ENCODE results near the gene RAI1. TPM values are rescaled to one million over a fixed set of nuclear protein-coding genes. Genes with fewer than 3 reads are reported as not detected.

RAI1 gene
- total and polyA plus RNA-seq, 2 of the 8 experiments (the other 6 are each of a cell fraction or from before 2014, with no cell fraction given), result 0.39 to 1.2 TPM

- WGBS, 2 experiments (ENCODE audit: extremely low coverage in 1 of 2, insufficient coverage in 1 of 2, insufficient read length in 1 of 2, insufficient replicate concordance in 2 of 2, low coverage in 1 of 2, low lambda C conversion rate in 2 of 2, missing lambda C conversion rate in 1 of 2), result 82% methylated on average over 12 of the region's 12 CpGs; no CpG with 5 or more reads in 1 of the 2 experiments
- Histone ChIP-seq H3K4ac (replicated peaks; ENCODE audit: insufficient read length, low read depth, low read length) (no peak overlapping the region), H2BK5ac (ENCODE audit: low read depth, low read length) (no peak overlapping the region), H3K18ac (ENCODE audit: extremely low read depth, low read length) (peak overlapping the region; percentile 71), H2AFZ (ENCODE audit: low read length) (no peak overlapping the region), H2BK20ac (ENCODE audit: low read length) (no peak overlapping the region), H2BK120ac (replicated peaks; ENCODE audit: low read depth, low read length) (no peak overlapping the region), H3K23ac (ENCODE audit: insufficient read length) (no peak overlapping the region), H3K27me3 (replicated peaks in 1 of 4; ENCODE audit: control insufficient read depth in 3 of 4, extremely low read depth in 1 of 4, insufficient read depth in 3 of 4, low read length in 3 of 4) (peaks cover 37 to 65% (median 59%) of the 10 kb centered on the region in 4 experiments), H3K14ac (ENCODE audit: insufficient read length) (no peak overlapping the region), H3K9me3 (ENCODE audit: insufficient read depth in 2 of 2, low read depth in 1 of 2, low read length in 1 of 2) (no peaks in the 10 kb centered on the region), H2BK12ac (ENCODE audit: low read depth, low read length) (peak overlapping the region; percentile 68; the same call in 1 of the 2 replicates), H4K91ac (replicated peaks; ENCODE audit: insufficient read length, low read length) (no peak overlapping the region), H3K9ac (replicated peaks in 1 of 4; ENCODE audit: extremely low read depth in 1 of 4, low read depth in 3 of 4, low read length in 3 of 4) (no peak overlapping the region), H4K8ac (ENCODE audit: extremely low read depth, insufficient read depth, low read length) (no peak overlapping the region), H3K36me3 (ENCODE audit: control insufficient read depth in 2 of 4, insufficient read depth in 4 of 4, low read length in 3 of 4) (no peaks in the 10 kb centered on the region), H3K23me2 (ENCODE audit: low read depth, low read length) (no peaks in the 10 kb centered on the region), H4K5ac (ENCODE audit: insufficient read length, low read depth, low read length) (no peak overlapping the region), H3K4me3 (ENCODE audit: extremely low read depth in 1 of 4, insufficient read depth in 2 of 4, low read depth in 3 of 4, low read length in 4 of 4) (no peak overlapping the region), H3K4me2 (ENCODE audit: insufficient read depth in 1 of 2, low read depth in 2 of 2, low read length in 2 of 2) (no peak overlapping the region), H2BK15ac (ENCODE audit: low read length) (no peak overlapping the region; the same call in 1 of the 2 replicates), H2AK5ac (ENCODE audit: low read depth, low read length) (peak overlapping the region; percentile 53; the same call in 1 of the 2 replicates), H3K79me1 (ENCODE audit: low read depth, low read length) (no peaks in the 10 kb centered on the region), H3K27ac (ENCODE audit: low read depth, low read length) (no peak overlapping the region), H3K79me2 (ENCODE audit: control insufficient read depth in 1 of 2, insufficient read depth in 2 of 2, low read length in 2 of 2) (no peaks in the 10 kb centered on the region), H3K56ac (replicated peaks; ENCODE audit: insufficient read length, low read depth, low read length) (no peak overlapping the region), H3K4me1 (replicated peaks in 1 of 4; ENCODE audit: control insufficient read depth in 3 of 4, insufficient read depth in 4 of 4, low read length in 3 of 4) (peaks cover 4 to 26% (median 16%) of the 10 kb centered on the region in 4 experiments), H4K20me1 (replicated peaks in 1 of 2; ENCODE audit: control insufficient read depth in 1 of 2, insufficient read depth in 2 of 2, low read length in 2 of 2) (peaks cover 17 to 25% of the 10 kb centered on the region in 2 experiments)
- FAIRE-seq (no peak), DNase-seq (ENCODE audit: low read depth in 1 of 2, low spot score in 2 of 2) (no peak)
- CTCF ChIA-PET (ENCODE audit: partially characterized antibody), result interaction anchor here (0.7 to 3.4 kb wide), 10 partner anchors 11 to 222 kb away, joined by 3 to 23 read pairs (median 4); no protein-coding TSS in a partner anchor
- POLR2A ChIA-PET (ENCODE audit: partially characterized antibody), result interaction anchor here (0.9 kb wide), 1 partner anchor 12 kb away, joined by 3 read pairs; no protein-coding TSS in a partner anchor
- no peak for TF ChIP-seq MAFK (IDR thresholded peaks at IDR 0.05; ENCODE audit: low read depth, low read length)
- no peak for TF ChIP-seq CTBP2 (IDR thresholded peaks at IDR 0.05; ENCODE audit: borderline replicate concordance, insufficient read depth, insufficient read length, low read length)
- TF ChIP-seq MAX (IDR thresholded peaks at IDR 0.05), result no peak
- no peak for TF ChIP-seq SAP30 (IDR thresholded peaks at IDR 0.05; ENCODE audit: insufficient read depth, insufficient replicate concordance, low read length)
- TF ChIP-seq, protein P1, sequence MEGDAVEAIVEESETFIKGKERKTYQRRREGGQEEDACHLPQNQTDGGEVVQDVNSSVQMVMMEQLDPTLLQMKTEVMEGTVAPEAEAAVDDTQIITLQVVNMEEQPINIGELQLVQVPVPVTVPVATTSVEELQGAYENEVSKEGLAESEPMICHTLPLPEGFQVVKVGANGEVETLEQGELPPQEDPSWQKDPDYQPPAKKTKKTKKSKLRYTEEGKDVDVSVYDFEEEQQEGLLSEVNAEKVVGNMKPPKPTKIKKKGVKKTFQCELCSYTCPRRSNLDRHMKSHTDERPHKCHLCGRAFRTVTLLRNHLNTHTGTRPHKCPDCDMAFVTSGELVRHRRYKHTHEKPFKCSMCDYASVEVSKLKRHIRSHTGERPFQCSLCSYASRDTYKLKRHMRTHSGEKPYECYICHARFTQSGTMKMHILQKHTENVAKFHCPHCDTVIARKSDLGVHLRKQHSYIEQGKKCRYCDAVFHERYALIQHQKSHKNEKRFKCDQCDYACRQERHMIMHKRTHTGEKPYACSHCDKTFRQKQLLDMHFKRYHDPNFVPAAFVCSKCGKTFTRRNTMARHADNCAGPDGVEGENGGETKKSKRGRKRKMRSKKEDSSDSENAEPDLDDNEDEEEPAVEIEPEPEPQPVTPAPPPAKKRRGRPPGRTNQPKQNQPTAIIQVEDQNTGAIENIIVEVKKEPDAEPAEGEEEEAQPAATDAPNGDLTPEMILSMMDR (IDR thresholded peaks at IDR 0.05; ENCODE audit: control extremely low read depth in 1 of 3, insufficient read depth in 1 of 3, low read depth in 1 of 3, low read length in 3 of 3), result peak; percentile 20 to 32 (median 26)
Measured at GRCh38 chr17:17706140-17707060, 25.1 kb downstream of the RAI1 start.

Data from H1 (cell line).